GM19395 (cell line): Measurements from ENCODE around the gene MBNL3.

ENCODE experiments used
- ATAC-seq: cut with Tn5 transposase; IDR thresholded peaks from one replicate; pipeline ENCODE4 v1.9.1; 2021; ENCODE audit warnings: mild to moderate bottlenecking, moderate library complexity; ENCODE audit not compliant: unreplicated experiment

MBNL3 gene

DNA sequence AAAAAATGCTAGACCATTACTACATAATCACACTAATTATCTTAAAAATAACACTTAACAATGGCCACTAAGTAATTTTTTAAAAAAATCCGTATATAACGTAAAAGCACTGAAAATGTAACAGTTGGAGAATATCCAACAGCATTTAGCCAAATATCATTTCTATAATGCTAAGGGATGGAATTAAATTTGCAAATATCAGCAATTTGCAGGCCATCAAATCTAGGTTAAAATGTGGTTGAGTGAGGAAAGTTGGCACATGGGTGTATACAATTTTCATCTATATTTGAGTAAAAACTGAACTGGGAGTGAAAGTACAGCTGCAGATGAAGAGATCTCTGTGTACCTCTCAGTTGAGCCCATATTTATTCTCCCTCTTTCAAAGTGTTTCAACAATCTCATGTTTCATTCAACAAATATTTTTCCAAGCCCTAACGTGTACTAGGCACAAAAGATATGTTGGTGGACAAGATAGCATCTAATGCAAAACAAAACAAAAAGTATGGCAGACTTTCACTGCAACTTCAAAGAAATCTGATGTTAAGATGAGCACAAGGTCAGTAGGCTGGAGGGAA lies 63.0 kb downstream of the MBNL3 start:
- ATAC-seq, result no peak

DNA sequence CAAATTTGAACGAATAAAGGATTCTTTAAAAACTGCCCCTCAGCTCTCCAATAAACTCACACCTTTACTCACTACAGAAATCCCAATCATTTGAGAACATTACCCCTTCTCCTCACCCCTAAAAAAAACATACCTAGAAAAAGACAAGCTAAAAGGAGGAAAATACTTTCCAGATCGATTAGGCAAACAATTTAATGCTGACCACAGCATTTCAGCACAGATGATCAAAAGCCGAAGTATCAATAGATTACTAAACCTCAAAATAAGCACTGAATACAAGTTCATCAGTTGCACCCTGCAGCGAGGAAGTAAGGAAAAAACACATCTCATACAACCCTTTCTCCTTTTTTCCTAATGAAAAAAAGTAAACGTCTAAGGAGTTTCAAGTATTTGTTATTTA lies 65.5 kb downstream of the MBNL3 start:
- ATAC-seq, result no peak

DNA sequence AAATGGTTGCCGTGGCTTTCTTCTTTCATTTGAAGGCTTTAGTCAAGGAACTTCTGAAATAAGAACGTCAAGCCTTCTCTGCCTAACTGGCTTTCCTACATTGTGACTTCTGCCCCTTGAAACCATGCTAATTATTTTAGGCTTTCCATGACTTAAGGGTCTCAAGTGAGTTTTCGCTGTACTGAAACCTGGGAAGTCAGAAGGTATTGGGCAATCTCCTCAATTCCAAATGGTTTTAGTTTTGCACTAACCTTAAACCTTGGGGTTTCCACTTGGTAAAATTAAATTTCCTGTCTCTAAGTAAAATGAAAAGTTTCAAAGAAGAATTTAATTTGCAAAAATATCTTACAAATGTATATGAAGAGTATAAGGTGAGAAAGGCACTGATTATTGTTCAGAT lies 73.8 kb downstream of the MBNL3 start:
- no peak for ATAC-seq

DNA sequence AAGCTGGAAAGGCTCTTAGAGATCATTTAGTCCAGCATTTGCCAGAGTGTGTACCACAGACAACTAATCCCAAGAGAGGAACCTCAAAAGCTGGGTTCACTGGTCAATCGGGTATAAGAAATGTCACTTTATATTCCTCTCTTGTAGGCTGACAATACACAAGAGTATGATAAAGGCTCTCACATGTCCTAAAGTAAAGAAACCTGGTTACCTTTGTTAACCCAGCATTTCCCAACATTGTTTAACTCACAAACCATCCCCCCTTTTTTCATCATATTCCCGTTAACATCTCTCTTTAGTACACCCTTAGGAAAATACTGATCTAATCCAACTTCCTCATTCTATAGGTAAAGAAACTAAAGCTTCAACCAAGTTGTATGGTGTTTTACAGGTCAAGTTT lies 74.4 kb downstream of the MBNL3 start:
- ATAC-seq, result no peak

GRCh38 chrX:132413459-132413858 lies 75.4 kb downstream of the MBNL3 start:
- no peak for ATAC-seq

DNA sequence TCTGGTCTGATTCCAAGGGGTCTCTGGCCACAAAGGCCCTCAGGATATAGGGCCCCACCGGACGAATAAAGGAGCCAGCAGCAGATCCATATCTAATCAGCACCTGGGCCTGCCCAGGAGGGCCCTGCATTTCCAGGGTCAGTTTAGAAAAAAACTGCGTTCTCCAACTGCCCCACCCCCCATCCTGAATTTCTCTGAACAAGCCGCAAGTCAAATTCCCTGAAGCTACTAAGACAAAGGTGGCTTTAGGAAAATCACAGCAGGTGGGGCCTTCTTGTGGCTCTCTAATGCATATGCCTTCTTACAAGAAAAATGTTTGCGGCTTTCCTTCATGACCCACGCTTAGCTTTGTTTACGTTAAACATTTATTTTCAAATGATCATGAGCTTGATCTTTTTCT lies 76.6 kb downstream of the MBNL3 start:
- no peak for ATAC-seq

- no peak for ATAC-seq
Observed at GRCh38 chrX:132411310-132411977, 77.4 kb downstream of the MBNL3 start.

GRCh38 chrX:132409780-132410556 lies 78.9 kb downstream of the MBNL3 start:
- no peak for ATAC-seq

DNA sequence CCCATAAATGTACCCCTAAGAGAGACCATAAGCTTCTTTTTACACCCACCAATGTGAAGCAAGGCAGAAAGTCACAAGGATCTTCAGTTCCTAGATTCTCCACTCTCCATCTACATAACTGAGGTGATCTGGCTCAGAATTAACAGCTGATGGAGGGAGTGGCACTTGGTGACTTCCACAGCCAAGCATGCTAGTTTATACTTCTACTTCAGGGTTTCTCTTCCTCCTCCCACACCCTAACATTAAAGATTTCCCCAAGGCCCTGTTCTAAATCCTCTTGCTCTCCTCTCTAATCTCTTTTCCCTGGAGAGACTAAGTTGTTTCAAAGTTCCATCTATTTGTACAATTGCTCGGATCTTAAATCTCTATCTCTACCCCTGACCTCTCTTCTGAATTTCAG lies 81.1 kb downstream of the MBNL3 start:
- no peak for ATAC-seq

DNA sequence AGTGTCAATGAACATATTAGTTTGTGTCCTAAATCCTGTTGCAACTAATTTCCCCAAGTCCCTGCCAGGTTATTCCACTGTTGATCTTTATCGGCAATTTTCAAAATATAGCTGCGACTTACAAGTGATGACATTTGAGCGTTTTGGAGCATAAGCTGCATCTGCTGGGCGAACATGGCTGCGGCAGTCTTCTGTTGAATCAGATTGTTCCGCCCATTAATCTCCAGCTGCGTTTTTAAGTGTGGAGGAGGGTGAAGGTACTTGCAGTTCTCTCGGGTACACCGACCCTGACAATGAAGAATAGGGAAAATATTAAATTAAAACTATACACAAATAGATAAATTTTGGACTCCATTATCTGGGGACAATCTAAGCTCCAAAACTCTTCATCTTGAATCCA lies 82.7 kb downstream of the MBNL3 start:
- no peak for ATAC-seq

- no peak for ATAC-seq
Observed at GRCh38 chrX:132404266-132404665, 84.6 kb downstream of the MBNL3 start.

- ATAC-seq, result no peak
Observed at GRCh38 chrX:132401935-132402334, 86.9 kb downstream of the MBNL3 start.

GRCh38 chrX:132400706-132401105 lies 88.1 kb downstream of the MBNL3 start:
- no peak for ATAC-seq

GRCh38 chrX:132395645-132396044 lies 93.2 kb downstream of the MBNL3 start:
- ATAC-seq, result no peak

- ATAC-seq, result no peak
Observed at GRCh38 chrX:132395026-132395425, 93.8 kb downstream of the MBNL3 start.

DNA sequence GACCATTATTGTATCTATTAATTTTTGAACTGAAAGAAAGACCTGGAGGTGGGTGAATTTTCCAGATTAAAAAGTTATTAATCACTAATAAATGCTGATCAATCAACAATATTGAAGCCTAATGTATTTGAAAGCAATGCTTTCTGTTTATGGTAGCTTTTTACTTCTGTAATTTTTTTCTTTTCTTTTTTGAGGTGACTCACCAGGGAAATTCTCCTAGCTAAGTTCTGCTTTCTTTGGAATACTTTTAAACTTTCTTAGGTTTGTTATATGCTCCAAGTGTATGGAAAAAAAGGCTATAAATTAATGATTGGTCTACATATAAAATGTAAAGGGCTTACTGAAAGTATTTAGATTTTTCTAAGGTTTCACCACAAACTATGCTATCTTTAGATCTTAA lies 94.2 kb downstream of the MBNL3 start:
- ATAC-seq, result no peak

GRCh38 chrX:132393992-132394391 lies 94.8 kb downstream of the MBNL3 start:
- ATAC-seq, result no peak

DNA sequence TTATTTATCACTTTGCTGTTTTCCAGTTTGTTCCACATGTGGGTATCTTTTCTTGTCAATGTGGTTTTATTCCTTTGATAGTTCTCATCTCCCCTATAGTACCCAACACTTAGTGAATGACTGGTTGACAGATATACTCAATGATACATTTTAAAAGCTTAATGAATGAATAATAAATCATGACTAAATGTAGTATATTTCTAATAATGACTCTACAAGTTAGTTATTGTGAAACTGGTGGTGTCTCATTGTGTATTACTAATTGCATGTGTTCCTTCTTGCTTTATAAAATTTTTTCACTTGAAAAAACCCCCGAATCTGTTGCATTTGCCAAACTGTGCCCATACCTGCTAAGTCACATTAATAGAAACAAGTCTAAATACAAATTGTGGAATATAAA lies 95.4 kb downstream of the MBNL3 start:
- ATAC-seq, result no peak

DNA sequence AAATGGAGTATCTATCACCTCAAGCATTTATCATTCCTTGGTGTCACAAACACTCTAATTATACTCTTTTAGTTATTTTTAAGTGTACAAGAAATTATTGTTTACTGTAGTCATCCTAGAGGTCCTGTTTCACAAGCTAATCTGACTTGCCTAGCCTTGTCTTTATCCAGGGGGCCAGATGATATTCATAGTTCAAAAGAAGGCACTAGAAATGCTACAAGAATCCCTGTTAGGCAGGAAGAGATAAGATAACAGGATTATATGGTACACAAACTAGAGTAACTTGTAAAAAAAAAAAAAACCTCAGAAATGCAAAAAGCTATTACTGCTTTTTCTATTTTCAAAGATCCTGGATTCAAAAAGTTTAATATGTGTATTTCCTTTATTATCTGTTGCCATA lies 95.8 kb downstream of the MBNL3 start:
- no peak for ATAC-seq

- no peak for ATAC-seq
Observed at GRCh38 chrX:132390792-132391191, 98.0 kb downstream of the MBNL3 start.

DNA sequence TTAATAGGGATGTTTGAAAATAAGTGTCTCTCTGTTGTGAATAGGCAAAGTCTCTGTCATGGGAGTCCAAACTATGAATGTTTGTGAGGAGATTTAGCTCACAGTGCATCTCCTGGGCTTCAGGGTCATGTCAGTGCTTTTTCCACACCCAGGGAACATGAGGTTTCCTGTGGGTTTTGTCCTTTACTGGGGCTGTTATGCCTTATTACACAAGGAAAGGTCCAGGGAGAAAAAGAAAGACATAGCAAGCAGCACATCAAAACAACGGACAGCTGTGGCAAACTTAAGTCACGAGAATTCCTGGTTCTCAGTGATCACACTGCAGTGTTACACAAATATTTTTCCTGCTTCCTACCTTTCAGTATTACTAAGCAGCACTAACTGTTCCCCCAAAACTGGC lies 99.4 kb downstream of the MBNL3 start:
- no peak for ATAC-seq

DNA sequence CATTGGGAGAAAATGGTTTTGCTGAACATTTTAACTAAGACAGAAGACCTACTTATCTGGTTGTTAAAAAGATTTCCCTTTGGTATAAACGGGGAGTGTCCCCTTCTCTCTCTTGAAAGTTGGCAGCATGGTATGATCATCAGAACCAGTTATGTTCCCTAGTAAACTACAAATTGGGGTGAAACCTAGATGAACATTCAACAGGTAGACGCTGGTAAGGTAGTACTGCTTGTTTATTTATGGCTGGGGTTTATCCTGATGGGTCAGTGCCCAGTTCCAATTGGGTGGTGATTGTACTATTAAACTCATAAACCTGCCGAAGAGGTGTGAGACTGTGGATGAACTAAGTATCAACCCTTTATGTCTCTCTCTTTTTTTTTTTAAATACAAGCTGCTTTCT lies 100.5 kb downstream of the MBNL3 start:
- ATAC-seq, result no peak
